ENCODE results near the gene TVP23A. TPM values are rescaled to one million over a fixed set of nuclear protein-coding genes. Genes with fewer than 3 reads are reported as not detected.

The TVP23A gene
- total RNA-seq = not detected in 2 replicates

DNA sequence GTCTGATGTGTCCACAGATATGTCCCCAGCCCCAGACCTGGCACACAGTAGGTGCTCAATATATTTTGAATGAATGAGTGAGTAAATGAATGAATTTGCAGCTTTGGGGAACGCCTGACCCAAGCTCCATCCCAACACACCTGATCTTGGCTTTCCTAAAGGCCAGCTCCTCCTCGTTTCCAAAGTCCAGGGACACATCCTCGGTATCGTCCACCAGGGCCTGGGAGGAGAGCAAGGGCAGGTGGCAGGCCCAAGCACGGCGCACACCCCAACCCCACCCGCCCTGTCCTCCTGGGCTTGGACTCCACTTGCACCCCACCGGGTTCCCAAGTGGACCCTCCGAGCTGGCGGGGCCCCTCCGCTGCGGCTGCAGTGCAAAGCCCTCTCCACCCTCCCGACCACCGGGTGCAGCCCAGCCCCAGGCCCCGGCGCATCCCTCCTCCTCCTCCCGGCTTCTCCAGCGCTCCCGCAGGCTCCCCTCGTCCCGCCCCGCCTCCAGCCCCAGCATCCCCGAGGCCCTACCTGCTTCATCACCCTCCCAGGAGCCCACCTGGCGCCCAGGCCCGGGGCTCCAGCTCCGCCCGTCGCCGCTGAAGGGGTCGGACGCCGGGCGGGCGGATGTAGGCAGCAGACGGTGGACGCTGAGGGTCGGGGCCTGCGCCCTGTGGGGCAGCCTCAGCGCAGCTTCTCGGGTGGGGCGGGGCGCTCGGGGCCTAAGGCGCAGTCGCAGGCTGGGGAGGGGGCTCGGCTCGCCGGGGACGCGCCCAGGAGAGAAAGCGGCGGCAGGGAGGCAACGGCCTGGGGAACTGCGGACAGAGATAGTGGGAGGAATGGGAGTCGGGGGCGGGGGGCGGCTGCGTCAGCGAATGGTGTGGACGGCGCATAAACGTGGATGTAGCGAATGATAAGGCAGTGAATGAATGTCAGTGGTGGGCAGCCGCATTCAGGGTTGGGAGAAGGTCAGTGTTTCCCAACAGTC, at the start of gene TVP23A:
Gene TVP23A (minus strand): TSS at position 832 of the 979 bp plus-strand sequence. CDS start 301 bp downstream, at position 531.

DNA sequence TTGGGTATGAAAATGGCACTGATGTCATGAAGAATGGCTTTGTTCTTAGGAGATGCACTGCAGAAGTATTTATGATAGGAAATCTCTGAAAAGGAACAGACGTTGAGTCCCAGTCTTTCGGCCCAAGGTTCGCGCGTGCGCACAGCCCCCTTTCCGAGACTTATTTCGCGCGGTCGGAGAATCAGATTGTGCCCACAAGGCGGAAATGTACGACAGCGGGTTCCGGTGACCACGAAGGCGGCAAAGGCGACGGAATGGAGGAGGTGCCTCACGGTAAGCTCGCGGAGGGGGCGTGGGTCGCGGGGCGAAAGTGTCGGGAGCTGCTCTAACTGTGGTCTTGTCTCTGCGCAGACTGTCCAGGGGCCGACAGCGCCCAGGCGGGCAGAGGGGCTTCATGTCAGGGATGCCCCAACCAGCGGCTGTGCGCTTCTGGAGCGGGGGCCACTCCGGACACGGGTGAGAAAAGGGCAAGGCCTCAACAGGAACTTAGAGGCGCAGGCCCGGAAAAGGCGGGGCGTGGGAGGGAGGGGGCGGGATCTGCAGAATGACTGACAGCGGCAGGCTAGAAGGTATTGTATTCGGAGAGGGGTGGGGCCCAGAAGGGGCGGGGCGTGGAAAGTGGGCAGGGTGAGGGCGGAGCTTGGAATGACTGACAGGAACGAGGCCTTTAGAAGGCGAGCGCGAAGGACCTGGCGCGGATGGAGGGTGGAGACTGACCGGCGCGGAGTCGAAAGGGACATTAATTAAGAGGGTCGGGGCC, 74.8 kb downstream of the TVP23A start, which contains the start of gene NUBP1:
Gene NUBP1 (plus strand): TSS at position 233 of the 760 bp plus-strand sequence. CDS start 22 bp downstream, at position 255.

Other genes starting within 250 kb of the TVP23A start
- 3.9 and 8.5 TPM in 2 replicates for gene EMP2, start 238.2 kb downstream of the TVP23A start, total RNA-seq
- gene TEKT5, start 123.9 kb downstream of the TVP23A start, total RNA-seq = 0.25 TPM in 1 of 2 replicates, not detected in the other
- gene NUBP1, start 75.0 kb downstream of the TVP23A start, total RNA-seq = 24.4 and 26.5 TPM in 2 replicates
- 0.13 TPM in 1 of 2 replicates, not detected in the other for gene CIITA, start 58.4 kb upstream of the TVP23A start, total RNA-seq
- 56.5 and 59.5 TPM in 2 replicates for gene DEXI, start 123.7 kb upstream of the TVP23A start, total RNA-seq
- 14.5 and 24.5 TPM in 2 replicates for gene CLEC16A, start 125.8 kb upstream of the TVP23A start, total RNA-seq

All from mesangial cell (primary cell).